A204.1 (cell line): ENCODE data around the gene DOCK1.
"Not testable (repeated sequence)": the region's sequence is repeated elsewhere in the genome, so short reads cannot be mapped to it uniquely, and the experiment has no call there.

Experiments
- FAIRE-seq: peaks from 2 replicates; lab custom pipeline; 2012; peaks lifted over from hg19 to GRCh38; lab: Jason Lieb, UNC

The DOCK1 gene

GRCh38 chr10:127283017-127283416, 377.8 kb downstream of the DOCK1 start:
- FAIRE-seq = no peak

- FAIRE-seq = no peak
These were observed 378.3 kb downstream of the DOCK1 start for GRCh38 chr10:127283576-127283975.

- FAIRE-seq = no peak
These were observed 385.6 kb downstream of the DOCK1 start for GRCh38 chr10:127290850-127291249.

GRCh38 chr10:127291329-127291728, 386.1 kb downstream of the DOCK1 start:
- FAIRE-seq = no peak

GRCh38 chr10:127292888-127293287, 387.7 kb downstream of the DOCK1 start:
- FAIRE-seq = no peak

- FAIRE-seq = no peak
These were observed 388.4 kb downstream of the DOCK1 start for GRCh38 chr10:127293640-127294039.

GRCh38 chr10:127296696-127297095, 391.5 kb downstream of the DOCK1 start:
- no peak for FAIRE-seq

- FAIRE-seq = no peak
These were observed 393.2 kb downstream of the DOCK1 start for GRCh38 chr10:127298381-127298780.

GRCh38 chr10:127299192-127299591, 394.0 kb downstream of the DOCK1 start:
- FAIRE-seq = not testable (repeated sequence)

- FAIRE-seq = no peak
These were observed 394.9 kb downstream of the DOCK1 start for GRCh38 chr10:127299956-127300689.

GRCh38 chr10:127300868-127301321, 395.7 kb downstream of the DOCK1 start:
- no peak for FAIRE-seq

- FAIRE-seq = no peak
These were observed 397.1 kb downstream of the DOCK1 start for GRCh38 chr10:127302343-127302742.

- no peak for FAIRE-seq
These were observed 397.9 kb downstream of the DOCK1 start for GRCh38 chr10:127303105-127303504.

GRCh38 chr10:127303746-127304145, 398.5 kb downstream of the DOCK1 start:
- FAIRE-seq = no peak

- FAIRE-seq = no peak
These were observed 401.3 kb downstream of the DOCK1 start for GRCh38 chr10:127306479-127306878.

GRCh38 chr10:127307338-127307737, 402.1 kb downstream of the DOCK1 start:
- FAIRE-seq = no peak

- no peak for FAIRE-seq
These were observed 402.8 kb downstream of the DOCK1 start for GRCh38 chr10:127308031-127308430.

- FAIRE-seq = not testable (repeated sequence)
These were observed 404.4 kb downstream of the DOCK1 start for GRCh38 chr10:127309619-127310018.

- no peak for FAIRE-seq
These were observed 405.2 kb downstream of the DOCK1 start for GRCh38 chr10:127310430-127310829.

- no peak for FAIRE-seq
These were observed 405.7 kb downstream of the DOCK1 start for GRCh38 chr10:127310923-127311322.

GRCh38 chr10:127313996-127314700, 408.9 kb downstream of the DOCK1 start:
- FAIRE-seq = no peak

- FAIRE-seq = no peak
These were observed 409.6 kb downstream of the DOCK1 start for GRCh38 chr10:127314797-127315196.

GRCh38 chr10:127315888-127316287, 410.7 kb downstream of the DOCK1 start:
- FAIRE-seq = no peak

GRCh38 chr10:127318396-127318795, 413.2 kb downstream of the DOCK1 start:
- FAIRE-seq = no peak
